ENCODE data around the gene GTF3A. TPM values are rescaled to one million over a fixed set of nuclear protein-coding genes. Genes with fewer than 3 reads are reported as not detected.

The GTF3A gene
- total RNA-seq, 1 donor from 2014 or later: 52.2 TPM

GRCh38 chr13:27403203-27403678 lies 21.2 kb upstream of the GTF3A start:
- ATAC-seq: peak; percentile 38

GRCh38 chr13:27403727-27404385 lies 20.6 kb upstream of the GTF3A start:
- ATAC-seq: no peak
- no peak for DNase-seq (ENCODE audit: low spot score)
- intact Hi-C loops (cut with DNase I): no loop called here

More at GRCh38 chr13:27403203-27403678, 21.2 kb upstream of the GTF3A start:
- DNase-seq (ENCODE audit: low spot score): no peak
- intact Hi-C loops (cut with DNase I): no loop called here

GRCh38 chr13:27404680-27405079 lies 19.7 kb upstream of the GTF3A start:
- DNase-seq (ENCODE audit: low spot score) (no peak), ATAC-seq (no peak)
- intact Hi-C loops (cut with DNase I): no loop called here

- DNase-seq (ENCODE audit: low spot score): no peak
- no peak for ATAC-seq
- intact Hi-C loops (cut with DNase I): no loop called here
These were observed 18.8 kb upstream of the GTF3A start for GRCh38 chr13:27405546-27406134.

- intact Hi-C loops (cut with DNase I): no loop called here
- ATAC-seq: no peak
- no peak for DNase-seq (ENCODE audit: low spot score)
These were observed 18.1 kb upstream of the GTF3A start for GRCh38 chr13:27406178-27406939.

- intact Hi-C loops (cut with DNase I): no loop called here
- ATAC-seq: no peak
These were observed 16.3 kb upstream of the GTF3A start for GRCh38 chr13:27408074-27408473.

GRCh38 chr13:27409013-27409412 lies 15.4 kb upstream of the GTF3A start:
- intact Hi-C loops (cut with DNase I): no loop called here
- ATAC-seq: no peak
- DNase-seq (ENCODE audit: low spot score): no peak

More at GRCh38 chr13:27408074-27408473, 16.3 kb upstream of the GTF3A start:
- DNase-seq (ENCODE audit: low spot score): no peak

GRCh38 chr13:27411341-27411740 lies 13.1 kb upstream of the GTF3A start:
- DNase-seq (ENCODE audit: low spot score) (no peak), ATAC-seq (no peak)
- intact Hi-C loops (cut with DNase I): no loop called here

GRCh38 chr13:27415116-27415515 lies 9.3 kb upstream of the GTF3A start:
- intact Hi-C loops (cut with DNase I): no loop called here
- ATAC-seq: peak; percentile 46
- no peak for DNase-seq (ENCODE audit: low spot score)

GRCh38 chr13:27419328-27419727 lies 5.1 kb upstream of the GTF3A start:
- DNase-seq (ENCODE audit: low spot score): no peak
- no peak for ATAC-seq
- intact Hi-C loops (cut with DNase I): no loop called here

- intact Hi-C loops (cut with DNase I): no loop called here
- no peak for DNase-seq (ENCODE audit: low spot score)
- no peak for ATAC-seq
These were observed 3.1 kb upstream of the GTF3A start for GRCh38 chr13:27421101-27421871.

GRCh38 chr13:27423333-27423732 lies 1.1 kb upstream of the GTF3A start:
- no peak for DNase-seq (ENCODE audit: low spot score)
- intact Hi-C loops (cut with DNase I): no loop called here
- no peak for ATAC-seq

- ATAC-seq (no peak), DNase-seq (ENCODE audit: low spot score) (no peak)
- intact Hi-C loops (cut with DNase I): loop anchor here (5.0 kb wide), 1 partner anchor 638 kb away; no protein-coding TSS in a partner anchor
These were observed 919 bp downstream of the GTF3A start for GRCh38 chr13:27425158-27425917.

GRCh38 chr13:27425918-27426630 lies 1.7 kb downstream of the GTF3A start:
- intact Hi-C loops (cut with DNase I): loop anchor here (5.0 kb wide), 1 partner anchor 639 kb away; no protein-coding TSS in a partner anchor
- DNase-seq (ENCODE audit: low spot score): peak; percentile 78
- peak; percentile 59 for ATAC-seq

- DNase-seq (ENCODE audit: low spot score) (no peak), ATAC-seq (no peak)
- intact Hi-C loops (cut with DNase I): loop anchor here (5.0 kb wide), 1 partner anchor 640 kb away; no protein-coding TSS in a partner anchor
These were observed 3.2 kb downstream of the GTF3A start for GRCh38 chr13:27427641-27428040.

GRCh38 chr13:27428160-27428559 lies 3.7 kb downstream of the GTF3A start:
- DNase-seq (ENCODE audit: low spot score) (no peak), ATAC-seq (no peak)
- intact Hi-C loops (cut with DNase I): loop anchor here (5.0 kb wide), 1 partner anchor 641 kb away; no protein-coding TSS in a partner anchor

GRCh38 chr13:27432180-27432579 lies 7.8 kb downstream of the GTF3A start:
- DNase-seq (ENCODE audit: low spot score) (no peak), ATAC-seq (no peak)
- intact Hi-C loops (cut with DNase I): no loop called here
